HCT116 (cell line): ENCODE data around the gene KRTAP4-5. TPM values are rescaled to one million over a fixed set of nuclear protein-coding genes. Genes with fewer than 3 reads are reported as not detected.

ENCODE experiments used
- ATAC-seq: fragments of 200-7000 bp; cut with Tn5 transposase; 2 replicates; pipeline ENCODE4 v1.9.1; 2020; ENCODE audit warnings: mild to moderate bottlenecking, moderate library complexity
- BruUV-seq: library from RNA; stranded (reverse); fragments of 400-500 nt; replicated peaks from 2 replicates; lab custom pipeline; 2021; lab: Mats Ljungman, UMichigan
- CTCF ChIA-PET: fragments of 300-600 bp; sonication (Branson Sonifier 250); formaldehyde crosslinking; loops from one replicate; lab custom pipeline; 2021; ENCODE audit warnings: antibody characterized with exemption; lab: Charles Lee
- POLR2A ChIA-PET: fragments of 300-600, 350-600 bp; sonication (Branson Sonifier 250); formaldehyde crosslinking; loops from one replicate; lab custom pipeline; 2021; ENCODE audit warnings: antibody characterized with exemption; lab: Charles Lee
- RAD21 ChIA-PET, 2 experiments: fragments of 300-600 bp; sonication (Branson Sonifier 250); formaldehyde crosslinking; loops; one replicate each; lab custom pipeline; 2023; ENCODE audit warnings: low total read pairs in 2 of 2; ENCODE audit not compliant: uncharacterized antibody in 2 of 2, unreplicated experiment in 2 of 2, low non-redundant PET in 1 of 2; lab: Charles Lee
- DNase-seq: peaks from one replicate; pipeline ENCODE4 v3.0.0-alpha.2; 2010; ENCODE audit warnings: low read depth, low spot score
- H2AFZ ChIP-seq: fragments of 200-600 bp; shearing (Covaris generic), sonication (generic); 2 replicates; pipeline ENCODE4 v1.6.1; 2017; ENCODE audit warnings: low read depth, mixed run types, mixed read lengths, antibody characterized with exemption, low read length; ENCODE audit not compliant: poor library complexity, severe bottlenecking
- H3K27ac ChIP-seq: 2 replicates; pipeline ENCODE4 v1.5.1; 2012; ENCODE audit warnings: low read depth, low read length
- H3K27me3 ChIP-seq: fragments of 200-600 bp; sonication (generic); 2 replicates; pipeline ENCODE4 v1.6.1; 2016; ENCODE audit warnings: mixed run types, low read length, mixed read lengths; ENCODE audit not compliant: insufficient read depth
- H3K36me3 ChIP-seq, 2 experiments: fragments of 200-500 bp in 1 of 2; fragments of 200-600 bp in 1 of 2; sonication (Bioruptor generic) in 1 of 2; sonication (generic) in 1 of 2; 2 replicates each; pipeline versions ENCODE4 v1.5.1 to v1.6.1; 2014 to 2016; ENCODE audit warnings: low read length in 2 of 2, inconsistent platforms in 1 of 2, mixed read lengths in 1 of 2, mixed run types in 1 of 2; ENCODE audit not compliant: insufficient read depth in 2 of 2, control insufficient read depth in 1 of 2
- H3K4me1 ChIP-seq, 2 experiments: fragments of 200-600 bp in 1 of 2; sonication (generic) in 1 of 2; 2 replicates each; pipeline versions ENCODE4 v1.5.1 to v1.6.1; 2012 to 2017; ENCODE audit warnings: low read length in 2 of 2, inconsistent platforms in 1 of 2, mild to moderate bottlenecking in 1 of 2, mixed read lengths in 1 of 2, mixed run types in 1 of 2, moderate library complexity in 1 of 2; ENCODE audit not compliant: insufficient read depth in 2 of 2, control insufficient read depth in 1 of 2
- H3K4me2 ChIP-seq: fragments of 200-600 bp; sonication (generic); 2 replicates; pipeline ENCODE4 v1.6.1; 2017; ENCODE audit warnings: mixed run types, low read length, mixed read lengths
- H3K4me3 ChIP-seq, 2 experiments: fragments of 200-600 bp in 1 of 2; sonication (generic) in 1 of 2; replicated peaks in 1 of 2; 2 replicates each; pipeline ENCODE4 v1.5.1; 2011 to 2016; ENCODE audit warnings: low read length in 2 of 2, control low read depth in 1 of 2, low read depth in 1 of 2, mild to moderate bottlenecking in 1 of 2, mixed read lengths in 1 of 2, mixed run types in 1 of 2
- H3K79me2 ChIP-seq: fragments of 200-600 bp; sonication (generic); 2 replicates; pipeline ENCODE4 v1.6.1; 2017; ENCODE audit warnings: mild to moderate bottlenecking, mixed run types, low read length, moderate library complexity, mixed read lengths; ENCODE audit not compliant: insufficient read depth
- H3K9ac ChIP-seq: fragments of 200-600 bp; sonication (generic); 2 replicates; pipeline ENCODE4 v1.6.1; 2016; ENCODE audit warnings: low read length, mixed read lengths
- H3K9me2 ChIP-seq: fragments of 200-600 bp; sonication (generic), shearing (Covaris generic); 2 replicates; pipeline ENCODE4 v1.6.1; 2017; ENCODE audit warnings: mixed run types, mild to moderate bottlenecking, moderate library complexity; ENCODE audit not compliant: insufficient read depth
- H3K9me3 ChIP-seq, 2 experiments: fragments of 200-500 bp in 1 of 2; fragments of 200-600 bp in 1 of 2; sonication (Bioruptor generic) in 1 of 2; sonication (generic) in 1 of 2; 2 replicates each; pipeline ENCODE4 v1.6.1; 2014 to 2017; ENCODE audit warnings: low read length in 2 of 2, mixed read lengths in 2 of 2, inconsistent platforms in 1 of 2, low read depth in 1 of 2, mild to moderate bottlenecking in 1 of 2, mixed run types in 1 of 2, moderate library complexity in 1 of 2; ENCODE audit not compliant: control insufficient read depth in 1 of 2, insufficient read depth in 1 of 2
- H4K20me1 ChIP-seq: fragments of 200-600 bp; sonication (generic), shearing (Covaris generic); 2 replicates; pipeline ENCODE4 v1.6.1; 2017; ENCODE audit warnings: mixed run types, mild to moderate bottlenecking, moderate library complexity; ENCODE audit not compliant: insufficient read depth
- ATF3 ChIP-seq: IDR thresholded peaks from 2 replicates; pipeline ENCODE4 v1.6.1; 2012
- CEBPB ChIP-seq: IDR thresholded peaks from 2 replicates; pipeline ENCODE4 v1.6.1; 2012; ENCODE audit warnings: low read depth
- EGR1 ChIP-seq: IDR thresholded peaks from 2 replicates; pipeline ENCODE4 v1.6.1; 2012; ENCODE audit warnings: low read depth
- ELF1 ChIP-seq: IDR thresholded peaks from 2 replicates; pipeline ENCODE4 v1.6.1; 2012; ENCODE audit warnings: low read depth, borderline replicate concordance
- FOSL1 ChIP-seq: IDR thresholded peaks from 2 replicates; pipeline ENCODE4 v1.6.1; 2012; ENCODE audit warnings: low read depth
- MAX ChIP-seq: IDR thresholded peaks from 2 replicates; pipeline ENCODE4 v1.6.1; 2012
- SP1 ChIP-seq: IDR thresholded peaks from 2 replicates; pipeline ENCODE4 v1.6.1; 2012; ENCODE audit warnings: low read depth
- TCF7L2 ChIP-seq: IDR thresholded peaks from 2 replicates; pipeline ENCODE4 v1.7.0; 2011; ENCODE audit warnings: borderline replicate concordance, inconsistent platforms; ENCODE audit not compliant: insufficient read depth, insufficient read length; ENCODE audit errors: extremely low read depth
- YY1 ChIP-seq: IDR thresholded peaks from 2 replicates; pipeline ENCODE4 v1.6.1; 2011; ENCODE audit warnings: low read length, low read depth, moderate library complexity, mild to moderate bottlenecking; ENCODE audit not compliant: insufficient replicate concordance; ENCODE audit errors: extremely low read depth
- ZBTB33 ChIP-seq: IDR thresholded peaks from 2 replicates; pipeline ENCODE4 v1.6.1; 2011; ENCODE audit warnings: mild to moderate bottlenecking, low read length, moderate library complexity; ENCODE audit not compliant: insufficient replicate concordance; ENCODE audit errors: extremely low read depth
- ZFX ChIP-seq: fragments of 450-650 bp; IDR thresholded peaks from 2 replicates; pipeline ENCODE4 v1.6.1; 2017
- ZNF274 ChIP-seq: fragments of 200-500 bp; sonication (Bioruptor generic); IDR thresholded peaks from 2 replicates; pipeline ENCODE4 v1.6.1; 2014; ENCODE audit warnings: mild to moderate bottlenecking, low read depth, low read length, inconsistent platforms
- intact Hi-C: fragments of 100-400 bp; cut with micrococcal nuclease; formaldehyde crosslinking; loops from 2 replicates; pipeline ENCODE4 v1.10.0; 2022
- total RNA-seq: library from RNA; stranded (reverse); gene quantifications from one replicate; pipeline ENCODE4 v1.2.1, GENCODE V29; 2021; ENCODE audit not compliant: unreplicated experiment

Gene KRTAP4-5
- total RNA-seq, 1 experiment from 2014 or later = not detected

GRCh38 chr17:41153856-41154255, 4.2 kb upstream of the KRTAP4-5 start:
- ChIA-PET CTCF (no interaction called here), RAD21 (no interaction called here), POLR2A (no interaction called here)
- Histone ChIP-seq H3K9ac (no peak overlapping the region), H3K27ac (no peak overlapping the region), H3K36me3 (no peaks in the 10 kb centered on the region), H3K27me3 (no peaks in the 10 kb centered on the region), H3K9me2 (no peaks in the 10 kb centered on the region), H3K9me3 (peaks cover 0 to 10% of the 10 kb centered on the region in 2 experiments; a peak in 1 of 4 replicates), H3K79me2 (no peaks in the 10 kb centered on the region), H3K4me2 (no peak overlapping the region), H3K4me1 (no peaks in the 10 kb centered on the region), H2AFZ (no peak overlapping the region), H4K20me1 (no peaks in the 10 kb centered on the region), H3K4me3 (no peak overlapping the region)
- TF ChIP-seq ATF3 (no peak), MAX (no peak), EGR1 (no peak), FOSL1 (no peak), YY1 (no peak), ZNF274 (no peak), SP1 (no peak), ZBTB33 (no peak), ELF1 (no peak), CEBPB (no peak), TCF7L2 (no peak), ZFX (no peak)
- ATAC-seq = no peak
- intact Hi-C loops = no loop called here
- DNase-seq = no peak
- no TSS peak for BruUV-seq
